ENCODE measurements around the gene VWA5A.
"Not testable (repeated sequence)": the region's sequence is repeated elsewhere in the genome, so short reads cannot be mapped to it uniquely, and the experiment has no call there.

Gene VWA5A

DNA sequence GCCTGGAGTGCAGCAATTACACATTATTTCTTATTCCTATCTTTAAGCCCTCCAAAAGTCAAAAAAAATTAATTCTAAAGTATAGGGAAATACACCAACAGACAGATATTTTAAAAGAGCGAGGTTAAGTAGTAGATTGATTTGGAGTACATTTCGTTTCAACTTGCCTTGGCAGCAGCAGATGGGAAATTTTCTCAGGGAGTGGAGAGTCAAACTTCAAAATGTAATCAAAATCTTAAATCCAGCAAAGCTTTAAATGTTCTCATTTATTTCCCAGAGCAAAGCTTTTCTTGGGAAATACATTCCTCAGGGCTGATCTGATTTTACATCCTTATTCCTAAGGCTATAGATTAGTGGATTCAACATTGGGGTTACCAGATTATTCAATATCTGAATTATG, 21.9 kb upstream of the VWA5A start:
- no peak for DNase-seq (ENCODE audit: low read depth)

DNA sequence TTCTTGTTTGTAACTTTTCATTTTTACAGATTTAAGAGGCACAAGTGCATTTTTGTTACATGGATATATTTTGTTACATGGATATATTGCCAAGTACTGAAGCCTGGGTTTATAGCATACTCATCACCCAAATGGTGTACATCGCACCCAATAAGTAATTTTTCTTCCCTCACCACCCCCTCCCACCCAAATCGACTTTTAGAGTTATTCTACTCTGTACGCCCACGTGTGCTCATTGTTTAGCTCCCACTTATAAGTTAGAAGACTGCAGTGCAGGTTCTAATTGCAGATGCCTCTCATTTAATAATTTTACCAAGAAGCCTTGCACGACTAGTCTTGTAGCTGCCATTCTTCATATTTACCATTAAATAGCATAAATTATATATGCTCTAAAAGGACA, 20.5 kb upstream of the VWA5A start:
- no peak for DNase-seq (ENCODE audit: low read depth)

DNA sequence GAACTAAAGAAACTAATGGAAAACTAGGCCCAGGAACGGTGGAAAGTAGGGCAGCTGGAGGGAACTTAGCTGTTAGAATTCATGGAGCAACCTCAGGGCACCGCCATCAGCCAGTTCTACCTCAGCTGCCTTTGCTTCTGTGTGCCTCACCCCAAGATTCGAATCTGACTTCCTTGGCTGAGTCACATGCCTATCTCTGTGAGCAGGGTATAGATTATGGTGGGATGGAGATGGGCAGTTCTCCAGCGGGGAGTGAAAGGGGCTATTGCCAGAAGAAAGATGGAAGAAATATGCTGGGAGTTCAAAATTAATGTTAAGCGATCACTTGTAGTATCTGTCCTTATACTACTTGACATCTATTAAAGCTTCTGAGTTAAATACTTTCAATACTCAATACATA, 18.9 kb upstream of the VWA5A start:
- DNase-seq (ENCODE audit: low read depth), result no peak

DNA sequence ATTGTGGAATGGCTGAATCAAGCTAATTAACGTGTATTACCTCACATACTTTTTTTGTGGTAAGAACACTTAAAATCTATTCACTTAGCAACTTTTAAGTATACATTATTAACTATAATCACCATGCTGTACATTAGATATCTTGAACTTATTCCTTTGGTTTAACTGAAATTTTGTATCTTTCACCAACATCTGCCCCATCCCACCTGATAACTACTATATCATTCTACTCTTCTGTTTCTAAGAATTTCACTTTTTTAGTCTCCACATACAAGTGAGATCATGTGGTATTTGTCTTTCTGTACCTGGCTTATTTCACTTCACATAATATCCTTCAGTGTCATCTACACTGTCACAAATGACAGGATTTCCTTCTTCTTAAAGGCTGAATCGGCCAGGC, 17.1 kb upstream of the VWA5A start:
- DNase-seq (ENCODE audit: low read depth), result no peak

DNA sequence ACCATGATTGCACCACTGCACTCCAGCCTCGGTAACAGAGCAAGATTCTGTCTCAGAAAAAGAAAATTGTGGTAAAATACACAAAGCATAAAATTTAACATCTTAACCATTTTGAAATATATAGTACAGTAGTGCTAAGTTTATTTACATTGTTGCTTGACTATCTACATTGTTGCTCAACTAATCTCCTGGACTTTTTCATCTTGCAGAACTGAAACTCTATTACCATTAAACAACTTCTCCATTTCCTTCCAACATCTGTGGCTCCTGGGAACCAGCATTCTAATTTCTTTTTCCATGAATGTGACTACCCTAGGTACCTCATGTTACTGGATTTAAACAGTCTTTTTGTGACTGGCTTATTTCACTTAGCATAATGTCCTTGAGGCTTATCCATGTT, 13.5 kb upstream of the VWA5A start:
- no peak for DNase-seq (ENCODE audit: low read depth)

DNA sequence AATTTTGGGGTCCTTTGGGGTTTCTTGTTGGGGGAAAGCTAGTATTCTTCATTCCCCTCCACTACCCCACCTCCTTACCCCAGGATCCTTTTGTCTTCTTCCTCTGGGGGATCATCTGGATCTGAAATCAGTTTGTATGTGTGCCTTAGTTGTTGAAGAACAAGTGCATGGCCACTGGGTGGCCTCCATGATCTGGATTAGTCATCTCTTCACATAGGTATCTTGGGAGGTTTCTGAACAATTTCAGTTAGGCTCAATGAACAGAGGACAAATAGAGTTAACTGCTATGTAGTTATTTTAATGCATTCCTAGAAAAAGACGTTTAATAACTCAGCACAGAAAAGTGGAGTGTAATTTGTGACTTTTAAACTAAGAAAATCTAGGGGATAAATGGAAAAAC, 7.1 kb upstream of the VWA5A start:
- DNase-seq (ENCODE audit: low read depth), result no peak

DNA sequence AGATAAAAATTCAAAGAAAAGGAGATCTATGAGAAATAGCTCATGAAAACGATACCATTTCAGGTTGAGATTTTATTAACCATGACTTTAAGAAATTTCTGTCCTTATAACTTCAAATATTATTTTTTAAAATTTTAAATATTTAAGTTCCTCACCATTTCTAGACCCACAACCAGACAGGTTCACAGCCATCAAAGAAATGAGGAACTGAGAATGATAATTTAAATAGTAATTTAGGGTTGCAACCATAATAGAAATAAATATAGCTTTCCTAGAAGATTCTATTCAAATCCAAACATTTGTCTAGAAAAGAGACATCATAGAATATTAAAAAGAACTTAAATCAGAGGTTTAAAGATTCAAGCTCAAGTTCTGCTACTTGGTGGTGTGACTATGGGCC, 5.9 kb upstream of the VWA5A start:
- no peak for DNase-seq (ENCODE audit: low read depth)

DNA sequence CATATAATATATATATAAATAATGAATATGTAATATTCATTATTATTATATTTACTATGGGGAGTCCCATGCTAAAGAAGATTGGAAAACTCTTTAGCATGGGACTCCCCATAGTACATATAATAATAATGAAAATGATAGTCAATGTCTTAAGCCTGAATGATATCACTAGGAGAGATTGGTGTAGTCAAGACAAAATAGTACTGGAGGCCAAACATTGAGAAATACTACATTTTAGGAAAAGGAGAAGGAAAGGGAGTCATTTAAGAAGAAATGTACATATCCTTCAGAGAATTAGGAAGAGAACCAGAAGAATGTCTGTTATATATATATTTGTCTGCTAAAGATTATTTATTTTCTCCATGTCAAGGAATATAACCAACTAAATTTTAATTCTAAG, 5.0 kb upstream of the VWA5A start:
- no peak for DNase-seq (ENCODE audit: low read depth)

DNA sequence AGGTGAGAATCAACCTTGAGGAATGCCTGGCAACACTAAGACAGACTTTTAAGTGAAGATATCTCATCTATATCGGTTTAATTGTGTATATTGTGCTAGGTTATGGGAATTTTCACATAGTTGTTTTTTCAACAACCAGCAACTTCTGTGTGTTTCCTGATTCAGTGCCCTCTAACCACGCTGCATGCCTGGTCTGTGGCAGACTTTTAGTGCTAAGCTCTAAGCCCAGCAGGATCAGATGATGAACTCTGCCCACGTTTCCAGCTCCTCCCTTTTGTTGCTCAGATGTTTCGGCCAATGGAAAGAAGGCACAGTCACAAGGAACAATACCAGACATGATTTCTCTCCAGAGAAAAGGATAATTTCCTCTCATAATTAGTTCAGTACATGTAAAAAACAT, 1.4 kb upstream of the VWA5A start:
- DNase-seq (ENCODE audit: low read depth), result no peak

DNA sequence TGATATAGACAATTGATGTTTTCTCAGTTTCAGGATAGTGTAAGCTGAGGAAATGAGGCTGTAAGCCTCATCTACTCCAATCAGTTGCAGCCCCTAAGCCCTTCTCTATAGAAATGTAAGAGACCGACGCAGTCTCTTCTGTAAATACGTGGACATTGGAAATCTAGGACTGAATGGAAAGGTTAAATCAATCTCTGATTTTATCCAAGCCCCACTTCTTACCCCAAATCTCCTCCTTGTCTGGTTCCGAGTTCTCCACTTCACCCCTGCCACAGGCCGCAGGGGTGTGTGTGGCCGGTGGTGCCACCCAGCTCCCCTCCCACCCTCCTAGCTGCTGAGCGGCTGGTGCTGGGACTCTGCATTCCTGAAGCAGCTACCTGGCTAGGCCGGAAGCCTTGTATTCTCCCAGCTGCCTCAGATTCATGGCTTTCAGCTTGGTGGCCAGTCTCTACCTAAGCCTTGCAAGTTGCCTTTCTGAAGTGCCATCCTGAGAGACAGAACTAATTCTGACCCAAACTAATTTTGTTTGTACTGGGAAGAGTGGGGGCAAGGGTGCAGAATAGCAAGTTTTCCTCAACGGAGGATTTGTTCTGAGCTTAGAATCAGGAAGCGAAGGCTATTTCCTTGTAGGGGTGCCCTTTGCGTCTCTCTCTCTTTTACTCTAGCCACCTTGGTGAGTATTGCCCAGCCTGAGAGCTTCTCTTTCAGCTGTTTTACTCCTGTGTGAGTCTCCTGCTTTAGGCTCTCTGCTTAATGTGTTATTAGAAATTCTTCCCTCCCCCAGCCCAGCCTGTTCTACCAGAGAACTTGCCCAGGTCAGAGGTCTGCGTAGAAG, 749 bp downstream of the VWA5A start:
- no peak for DNase-seq (ENCODE audit: low read depth)

DNA sequence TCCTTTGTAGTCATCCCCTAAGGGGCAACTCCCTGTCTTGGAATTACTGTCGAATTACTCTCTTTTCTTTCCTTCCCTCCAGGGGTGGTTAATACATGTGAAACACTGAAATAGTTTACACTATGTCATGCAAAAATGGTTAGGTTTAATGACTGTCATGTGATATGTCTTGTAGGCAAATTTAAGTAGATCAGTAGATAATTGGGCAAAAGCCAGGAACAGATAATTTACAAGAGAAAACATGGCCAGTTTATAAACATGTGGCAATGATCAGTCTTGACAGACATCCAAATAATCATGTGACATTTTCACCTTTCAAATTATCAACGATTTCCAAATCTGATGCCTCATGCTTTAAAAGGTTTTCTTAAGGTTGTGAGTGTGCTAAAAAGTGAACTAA, 3.9 kb downstream of the VWA5A start:
- no peak for DNase-seq (ENCODE audit: low read depth)

DNA sequence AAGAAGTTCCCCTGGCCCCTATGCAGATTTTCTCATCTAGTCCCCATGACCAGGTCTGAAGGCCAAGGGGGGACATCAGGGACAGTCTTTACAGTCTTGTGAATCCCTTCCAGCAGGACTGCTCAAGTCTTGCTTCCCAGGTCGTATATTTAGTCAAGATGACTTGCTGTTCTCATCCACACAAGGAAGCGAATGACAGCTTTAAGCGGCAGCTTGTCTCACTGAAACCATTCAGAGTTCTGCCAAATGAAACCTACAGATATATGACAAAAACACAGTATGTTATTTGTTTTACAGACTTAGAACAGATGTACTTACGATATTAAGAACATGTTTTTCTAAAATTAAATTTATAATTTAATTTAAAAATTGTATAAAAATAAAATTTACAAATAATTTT, 5.6 kb downstream of the VWA5A start:
- no peak for DNase-seq (ENCODE audit: low read depth)

DNA sequence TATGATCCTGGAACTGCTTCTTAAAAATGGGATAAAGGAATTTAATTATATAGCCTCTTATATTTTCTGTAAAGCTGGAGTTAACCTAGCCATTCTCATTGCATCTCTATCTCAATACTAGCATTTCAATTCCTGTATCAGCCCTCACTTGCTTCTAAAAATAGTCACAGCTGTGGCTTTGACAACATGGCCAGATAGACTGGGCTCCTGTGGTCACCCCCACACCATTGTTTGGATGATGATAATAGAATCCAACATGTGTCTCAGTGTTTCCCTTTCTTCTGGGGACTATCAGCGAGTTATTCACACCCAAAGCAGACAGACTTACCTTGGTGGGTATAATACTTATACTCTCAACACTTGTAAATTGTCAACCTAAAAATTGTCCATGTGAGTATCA, 6.9 kb downstream of the VWA5A start:
- DNase-seq (ENCODE audit: low read depth), result no peak

DNA sequence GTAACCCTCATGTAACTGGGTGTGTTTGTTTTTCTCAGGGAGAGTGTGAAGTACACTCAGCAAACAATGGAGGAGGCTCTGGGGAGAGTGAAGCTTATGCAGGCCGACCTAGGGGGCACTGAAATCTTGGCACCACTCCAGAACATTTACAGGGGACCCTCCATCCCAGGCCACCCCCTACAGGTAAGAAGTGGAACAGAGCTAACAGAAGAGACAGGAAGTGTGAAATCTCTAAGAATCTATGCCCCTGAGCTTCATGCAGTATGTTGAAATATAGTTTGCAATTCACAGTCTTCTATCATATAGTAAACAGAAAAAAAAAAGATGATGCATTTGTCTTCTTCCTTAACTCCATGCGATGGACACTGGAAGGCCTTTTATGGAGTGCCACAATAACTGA, 8.4 kb downstream of the VWA5A start:
- DNase-seq (ENCODE audit: low read depth), result no peak

DNA sequence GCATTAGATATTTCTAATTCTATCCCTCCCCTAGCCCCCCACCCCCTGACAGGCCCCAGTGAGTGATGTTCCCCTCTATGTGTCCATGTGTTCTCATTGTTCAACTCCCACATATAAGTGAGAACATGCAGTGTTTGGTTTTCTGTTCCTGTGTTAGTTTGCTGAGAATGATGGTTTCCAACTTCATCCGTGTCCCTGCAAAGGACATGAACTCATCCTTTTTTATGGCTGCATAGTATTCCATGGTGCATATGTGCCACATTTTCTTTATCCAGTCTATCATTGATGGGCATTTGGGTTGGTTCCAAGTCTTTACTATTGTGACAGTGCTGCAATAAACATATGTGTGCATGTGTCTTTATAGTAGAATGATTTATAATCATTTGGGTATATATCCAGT, 11.9 kb downstream of the VWA5A start:
- DNase-seq (ENCODE audit: low read depth), result not testable (repeated sequence)

DNA sequence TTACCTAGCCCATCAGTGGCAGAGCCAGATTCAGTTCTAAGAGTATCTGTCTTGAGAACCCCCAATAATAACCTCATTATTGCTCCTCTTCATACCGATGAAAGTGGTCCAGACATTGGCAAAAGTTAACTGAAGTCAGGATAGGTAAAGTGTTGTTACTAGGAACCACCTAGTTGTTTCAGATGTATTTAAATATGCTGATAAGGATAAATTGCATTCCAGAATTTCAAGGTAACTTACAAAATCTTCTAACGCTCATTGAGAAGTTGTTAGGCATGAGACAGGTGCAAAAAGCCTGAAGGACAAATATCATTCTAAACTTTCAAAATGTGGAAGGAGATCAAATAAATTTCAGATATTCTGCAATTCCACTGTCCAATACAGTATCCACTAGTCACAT, 27.8 kb downstream of the VWA5A start:
- DNase-seq (ENCODE audit: low read depth), result no peak

DNA sequence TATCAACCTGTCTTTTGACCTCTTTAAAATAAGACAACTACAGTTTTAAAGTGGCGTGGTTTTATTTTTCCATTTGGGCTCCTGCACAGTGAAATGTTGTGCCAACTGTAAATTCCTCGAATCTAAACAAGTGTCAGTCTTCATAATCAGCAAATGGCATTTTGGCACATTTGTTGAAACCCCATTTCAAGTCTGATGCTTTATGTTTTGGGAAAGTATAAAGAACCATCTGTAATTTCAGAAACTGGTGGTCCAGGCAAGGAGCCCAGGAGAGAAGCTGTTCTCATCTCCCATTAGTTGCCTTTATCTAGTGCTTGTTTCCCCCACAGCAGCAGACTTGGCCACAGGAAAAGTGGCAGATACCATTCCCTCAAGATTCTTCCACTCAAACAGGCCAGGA, 32.7 kb downstream of the VWA5A start:
- no peak for DNase-seq (ENCODE audit: low read depth)

DNA sequence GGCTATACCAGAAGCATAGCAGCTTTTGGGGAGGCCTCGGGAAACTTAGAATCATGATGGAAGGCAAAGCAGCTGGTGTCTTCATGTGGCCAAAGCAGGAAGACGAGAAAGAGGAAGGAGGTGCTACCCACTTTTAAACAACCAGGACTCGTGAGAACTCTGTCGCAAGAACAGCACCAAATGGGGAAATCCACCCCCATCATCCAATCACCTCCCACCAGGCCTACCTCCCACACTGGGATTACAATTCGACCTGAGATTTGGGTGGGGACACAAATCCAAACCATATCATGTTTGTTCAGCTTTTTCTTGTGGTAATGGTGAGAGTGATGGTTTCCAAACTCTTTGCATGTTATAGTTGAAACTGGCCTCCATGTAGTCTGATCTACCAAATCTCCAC, 35.4 kb downstream of the VWA5A start:
- DNase-seq (ENCODE audit: low read depth), result no peak

DNA sequence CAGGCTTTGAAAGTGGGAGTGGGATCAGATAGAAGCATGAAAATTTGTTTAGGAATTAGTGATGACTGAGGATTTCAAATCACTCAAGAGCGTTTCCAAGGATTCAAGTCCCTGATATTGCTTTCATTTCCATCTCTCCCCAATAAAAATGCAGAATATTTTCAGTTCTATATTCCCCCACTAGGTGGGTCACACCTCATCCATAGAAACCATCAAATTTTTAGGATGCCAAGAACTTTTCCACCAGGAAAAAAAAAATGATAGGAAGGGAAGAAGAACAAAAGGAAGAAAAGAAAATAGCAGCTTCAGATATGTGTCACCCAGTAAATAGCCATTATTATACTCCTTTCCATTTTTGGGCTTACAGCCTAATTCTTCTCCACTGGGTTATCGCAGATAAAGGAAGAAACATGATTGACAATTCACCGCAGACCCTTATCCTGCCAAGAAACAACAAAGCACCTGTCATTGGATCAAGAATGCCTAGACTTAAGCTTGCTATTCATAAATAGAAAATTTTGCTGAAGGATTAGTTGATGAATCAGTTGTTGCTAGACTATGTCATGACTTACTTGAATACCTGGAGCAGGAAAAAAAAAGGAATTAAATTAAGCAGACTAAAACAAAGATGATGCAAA, 37.6 kb downstream of the VWA5A start:
- no peak for DNase-seq (ENCODE audit: low read depth)

DNA sequence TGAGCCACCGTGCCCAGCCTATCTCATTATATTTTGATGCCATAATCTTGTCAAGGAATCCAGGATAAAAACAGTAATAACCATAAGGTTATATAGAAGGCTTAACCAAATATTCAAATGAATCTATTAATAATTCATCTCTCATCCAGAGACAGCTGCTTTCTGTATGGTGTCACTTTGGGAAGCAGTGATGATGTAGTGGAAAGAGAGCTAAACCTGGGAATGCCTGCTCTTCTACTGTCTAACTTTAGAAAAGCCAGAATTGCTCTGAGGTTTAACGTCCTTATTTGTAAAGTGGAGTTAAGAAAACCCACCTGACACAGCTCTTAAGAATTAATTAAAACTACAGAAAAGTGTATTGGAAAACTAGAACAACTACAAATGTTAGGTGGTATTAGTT, 38.6 kb downstream of the VWA5A start:
- DNase-seq (ENCODE audit: low read depth), result no peak

DNA sequence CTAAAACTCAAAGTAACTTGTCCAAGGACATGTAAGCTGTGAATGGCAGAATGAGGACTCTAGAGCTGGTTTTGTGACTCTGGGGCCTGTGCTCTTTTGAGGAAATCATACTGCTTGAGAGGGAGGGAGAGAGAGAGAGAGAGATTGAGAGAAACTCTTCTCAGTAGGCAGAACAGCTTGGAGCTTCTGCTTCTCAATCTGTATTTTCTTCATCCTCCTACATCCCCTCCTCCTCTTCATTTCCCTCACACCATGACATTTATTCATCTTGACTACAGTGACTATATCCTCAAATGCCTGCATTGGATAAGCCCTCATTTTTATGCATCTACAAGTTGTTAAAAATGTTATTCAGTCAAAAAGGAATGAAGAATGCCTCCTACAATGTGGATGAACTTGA, 44.2 kb downstream of the VWA5A start:
- DNase-seq (ENCODE audit: low read depth), result no peak

DNA sequence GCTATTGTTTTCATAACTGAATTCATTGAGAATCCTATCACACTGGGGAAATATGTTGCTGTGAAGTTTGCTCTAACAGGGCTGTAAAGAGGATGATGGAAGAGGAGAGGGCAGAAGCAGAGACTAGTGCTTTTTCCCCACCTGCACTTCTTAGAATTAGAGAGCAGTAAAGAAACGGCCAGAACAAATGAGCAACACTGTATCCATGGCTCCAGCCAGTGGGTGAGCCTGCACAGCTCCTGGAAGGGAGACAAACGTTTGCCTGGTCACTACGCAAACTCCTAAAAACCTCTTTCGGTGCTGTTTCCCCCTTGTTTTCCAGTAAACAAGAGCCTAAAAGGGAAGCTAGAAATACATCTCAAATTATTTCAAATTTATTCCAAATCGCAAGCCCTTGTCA, 45.7 kb downstream of the VWA5A start:
- no peak for DNase-seq (ENCODE audit: low read depth)

DNA sequence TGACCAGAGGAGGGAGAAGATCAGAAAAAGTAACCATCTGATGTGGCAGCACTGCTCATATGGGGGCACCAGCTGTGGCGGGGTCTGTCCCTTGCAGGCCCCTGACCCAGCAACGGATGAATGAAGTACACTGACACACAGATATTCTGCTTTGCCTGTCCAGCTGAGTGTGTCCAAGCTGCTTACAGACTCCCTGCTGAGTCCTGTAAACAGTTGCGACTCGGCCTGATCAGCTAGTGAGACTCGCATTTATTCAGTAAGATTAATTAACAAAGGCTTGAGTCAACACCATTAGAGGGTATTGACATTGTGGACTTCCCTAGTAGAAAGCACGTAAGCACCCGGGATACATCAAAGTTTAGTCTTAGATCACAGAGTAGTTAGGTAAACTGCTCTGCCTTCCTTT, 52.6 kb downstream of the VWA5A start:
- no peak for DNase-seq (ENCODE audit: low read depth)

DNA sequence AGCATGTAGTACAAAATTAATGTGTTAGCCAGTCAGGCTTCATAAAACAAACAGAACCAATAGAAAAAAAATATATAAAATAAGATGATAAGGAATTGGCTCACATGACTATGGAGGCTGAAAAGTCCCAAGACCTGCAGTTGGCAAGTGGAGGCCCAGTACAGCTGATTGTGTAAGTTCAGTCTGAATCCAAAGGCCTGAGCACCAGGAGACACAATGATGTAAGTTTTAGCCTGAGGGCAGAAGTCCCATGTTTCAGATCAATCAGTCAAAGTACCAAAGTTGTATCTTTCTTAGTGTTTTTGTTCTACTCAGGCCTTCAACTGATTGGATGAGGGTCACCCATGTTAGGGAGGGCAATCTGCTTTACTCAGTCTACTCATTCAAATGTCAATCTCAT, 53.5 kb downstream of the VWA5A start:
- no peak for DNase-seq (ENCODE audit: low read depth)
